ENCODE results near the gene DNMBP.

- TF ChIP-seq, protein P1, sequence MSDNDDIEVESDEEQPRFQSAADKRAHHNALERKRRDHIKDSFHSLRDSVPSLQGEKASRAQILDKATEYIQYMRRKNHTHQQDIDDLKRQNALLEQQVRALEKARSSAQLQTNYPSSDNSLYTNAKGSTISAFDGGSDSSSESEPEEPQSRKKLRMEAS (IDR thresholded peaks at IDR 0.05) = no peak
- TF ChIP-seq RFX5 (IDR thresholded peaks at IDR 0.05) = no peak
- TF ChIP-seq ZC3H11A (IDR thresholded peaks at IDR 0.05) = no peak
- TF ChIP-seq HDAC2 (IDR thresholded peaks at IDR 0.05) = no peak
- TF ChIP-seq CTCF (IDR thresholded peaks at IDR 0.05) = no peak
- TF ChIP-seq CEBPB (IDR thresholded peaks at IDR 0.05) = no peak
- TF ChIP-seq NR3C1 (IDR thresholded peaks at IDR 0.05) = no peak
Observed at GRCh38 chr10:99924451-99925255, 85.1 kb downstream of the DNMBP start.
